Esophagus squamous epithelium (tissue), 4 donors: ENCODE results near the gene SENP6.

Experiments
- POLR2A ChIP-seq, 4 donors: fragments of 450-650 bp; IDR thresholded peaks; one replicate each; pipeline ENCODE4 v1.6.1; 2017; ENCODE audit warnings: antibody characterized with exemption in 4 of 4, mild to moderate bottlenecking in 4 of 4, moderate library complexity in 3 of 4
- TF ChIP-seq, protein P1 (sequence below), 6 experiments: fragments of 450-650 bp in 4 of 6; fragments of 200-600 bp in 2 of 6; sonication (generic) in 2 of 6; IDR thresholded peaks; one replicate each; pipeline ENCODE4 v1.5.1; 2016 to 2019; ENCODE audit warnings: antibody characterized with exemption in 6 of 6, mild to moderate bottlenecking in 4 of 6, moderate library complexity in 4 of 6

DNA sequence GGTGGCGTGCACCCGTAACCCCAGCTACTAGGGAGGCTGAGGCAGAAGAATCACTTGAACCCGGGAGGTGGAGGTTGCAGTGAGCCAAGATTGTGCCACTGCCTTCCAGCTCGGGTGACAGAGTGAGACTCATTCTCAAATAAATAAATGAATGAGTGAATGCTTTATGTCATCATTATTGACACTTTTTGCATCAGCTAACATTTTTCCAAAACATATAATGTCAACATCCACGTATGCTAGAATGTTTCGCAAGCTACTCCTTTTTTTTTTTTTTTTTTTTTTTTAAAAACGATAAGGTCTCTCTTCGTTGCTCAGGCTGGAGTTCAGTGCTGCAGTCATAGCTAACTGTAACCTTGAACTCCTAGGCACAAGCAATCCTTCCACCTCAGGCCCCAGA lies 72.2 kb downstream of the SENP6 start:
- TF ChIP-seq, protein P1, sequence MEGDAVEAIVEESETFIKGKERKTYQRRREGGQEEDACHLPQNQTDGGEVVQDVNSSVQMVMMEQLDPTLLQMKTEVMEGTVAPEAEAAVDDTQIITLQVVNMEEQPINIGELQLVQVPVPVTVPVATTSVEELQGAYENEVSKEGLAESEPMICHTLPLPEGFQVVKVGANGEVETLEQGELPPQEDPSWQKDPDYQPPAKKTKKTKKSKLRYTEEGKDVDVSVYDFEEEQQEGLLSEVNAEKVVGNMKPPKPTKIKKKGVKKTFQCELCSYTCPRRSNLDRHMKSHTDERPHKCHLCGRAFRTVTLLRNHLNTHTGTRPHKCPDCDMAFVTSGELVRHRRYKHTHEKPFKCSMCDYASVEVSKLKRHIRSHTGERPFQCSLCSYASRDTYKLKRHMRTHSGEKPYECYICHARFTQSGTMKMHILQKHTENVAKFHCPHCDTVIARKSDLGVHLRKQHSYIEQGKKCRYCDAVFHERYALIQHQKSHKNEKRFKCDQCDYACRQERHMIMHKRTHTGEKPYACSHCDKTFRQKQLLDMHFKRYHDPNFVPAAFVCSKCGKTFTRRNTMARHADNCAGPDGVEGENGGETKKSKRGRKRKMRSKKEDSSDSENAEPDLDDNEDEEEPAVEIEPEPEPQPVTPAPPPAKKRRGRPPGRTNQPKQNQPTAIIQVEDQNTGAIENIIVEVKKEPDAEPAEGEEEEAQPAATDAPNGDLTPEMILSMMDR (IDR thresholded peaks at IDR 0.05): no peak
- no peak for TF ChIP-seq POLR2A (IDR thresholded peaks at IDR 0.05)
